ENCODE measurements around the gene C9orf50. TPM values are rescaled to one million over a fixed set of nuclear protein-coding genes. Genes with fewer than 3 reads are reported as not detected.

The C9orf50 gene
- total and polyA plus RNA-seq, 2 donors, result 0.28 TPM; not detected in 1

DNA sequence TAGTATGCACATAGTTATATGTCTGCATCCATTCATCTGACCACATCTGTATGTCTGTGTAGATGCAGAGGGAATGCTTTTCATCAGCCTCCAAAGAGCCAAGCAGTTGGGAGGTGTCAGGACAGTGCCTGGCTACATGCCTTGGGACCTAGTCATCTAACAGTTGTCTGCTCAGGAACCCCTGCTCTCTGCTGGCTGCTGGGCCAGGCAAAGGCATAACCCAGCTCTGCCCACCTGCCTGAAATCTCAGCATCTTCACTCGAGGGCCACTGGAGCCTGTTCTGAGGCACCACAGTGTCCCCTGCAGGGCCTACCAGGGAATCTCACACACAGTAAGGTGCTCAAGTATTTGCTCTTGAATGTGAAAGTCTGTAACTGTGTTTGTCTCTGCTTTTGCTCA lies 3.7 kb downstream of the C9orf50 start:
- Histone ChIP-seq H3K27ac (ENCODE audit: low read depth) (no peak overlapping the region), H3K4me1 (ENCODE audit: insufficient read depth) (no peaks in the 10 kb centered on the region), H3K36me3 (ENCODE audit: insufficient read depth) (no peaks in the 10 kb centered on the region), H3K4me3 (ENCODE audit: low read depth, low read length) (no peak overlapping the region)
- DNase-seq (ENCODE audit: extremely low spot score), result no peak
- WGBS, result 4% methylated on average over 1 of the region's 1 CpG

DNA sequence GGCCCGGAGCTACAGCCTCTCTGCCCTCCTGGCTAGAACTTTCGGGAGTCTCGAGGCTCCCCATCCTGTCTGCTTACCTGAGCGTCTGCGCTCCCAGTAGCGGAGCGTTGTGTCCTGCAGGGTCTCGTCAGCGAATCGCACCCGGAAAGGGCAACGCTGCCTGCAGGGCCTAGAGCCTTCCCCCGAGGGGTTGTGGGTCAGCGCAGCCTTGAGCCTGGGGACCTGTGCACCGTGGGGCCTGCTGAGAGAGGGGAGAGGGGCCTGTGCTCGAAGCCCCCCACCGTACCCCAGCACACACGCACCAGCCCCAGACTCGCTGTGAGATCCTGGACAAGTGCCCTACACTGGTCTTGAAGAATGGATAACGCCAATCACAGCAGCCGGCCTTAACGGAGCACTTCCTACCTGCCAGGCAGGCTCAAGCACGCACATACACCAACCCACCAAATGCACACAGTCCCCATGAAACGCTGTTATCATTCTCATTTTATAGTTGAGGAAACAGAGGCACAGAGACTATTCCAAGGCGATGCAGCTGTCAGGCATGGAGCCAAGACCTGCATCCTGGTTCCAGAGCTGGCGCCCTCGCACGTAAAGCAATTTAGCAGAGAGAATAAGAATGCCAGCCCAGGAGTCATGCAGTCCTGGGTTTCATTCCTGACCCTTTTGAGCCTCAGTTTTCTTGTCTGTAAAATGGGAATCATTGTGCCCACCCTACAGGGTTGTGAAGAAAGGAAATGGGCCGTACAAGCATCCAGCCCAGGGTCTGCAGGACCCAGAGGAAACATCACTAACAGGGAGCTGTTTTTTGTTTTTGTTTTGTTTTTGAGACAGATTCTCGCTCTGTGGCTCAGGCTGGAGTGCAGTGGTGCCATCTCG lies 5.3 kb downstream of the C9orf50 start:
- Histone ChIP-seq H3K27ac (ENCODE audit: low read depth) (no peak overlapping the region), H3K4me3 (ENCODE audit: low read depth, low read length) (no peak overlapping the region), H3K36me3 (ENCODE audit: insufficient read depth) (no peaks in the 10 kb centered on the region), H3K4me1 (ENCODE audit: insufficient read depth) (no peaks in the 10 kb centered on the region)
- DNase-seq (ENCODE audit: extremely low spot score), result no peak
- WGBS, result 83% methylated on average over 31 of the region's 31 CpGs

DNA sequence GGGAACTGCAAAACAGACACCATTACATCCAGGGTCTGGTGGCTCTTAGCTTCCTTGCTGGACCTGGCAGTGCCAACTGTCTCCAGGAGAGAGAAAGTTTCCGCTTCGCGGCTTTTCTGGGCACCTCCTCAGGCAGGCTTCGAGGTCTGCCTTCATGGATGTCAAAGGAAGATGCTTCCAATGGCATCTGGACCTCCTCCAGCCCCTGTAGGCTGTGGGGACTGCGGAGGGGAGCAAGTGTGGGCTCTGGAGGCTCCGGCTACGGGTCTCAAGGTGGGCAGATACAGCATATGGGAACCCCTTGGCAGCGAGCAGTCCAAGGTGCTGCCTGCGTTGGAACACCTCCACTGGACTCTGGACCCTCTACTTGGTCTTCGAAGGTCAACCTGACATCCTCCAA lies 6.0 kb downstream of the C9orf50 start:
- no peak overlapping the region for H3K27ac ChIP-seq (ENCODE audit: low read depth)
- no peak for DNase-seq (ENCODE audit: extremely low spot score)
- no peak overlapping the region for H3K4me3 ChIP-seq (ENCODE audit: low read depth, low read length)
- 91% methylated on average over 10 of the region's 10 CpGs for WGBS
- no peaks in the 10 kb centered on the region for H3K36me3 ChIP-seq (ENCODE audit: insufficient read depth)
- H3K4me1 ChIP-seq (ENCODE audit: insufficient read depth), result no peaks in the 10 kb centered on the region

DNA sequence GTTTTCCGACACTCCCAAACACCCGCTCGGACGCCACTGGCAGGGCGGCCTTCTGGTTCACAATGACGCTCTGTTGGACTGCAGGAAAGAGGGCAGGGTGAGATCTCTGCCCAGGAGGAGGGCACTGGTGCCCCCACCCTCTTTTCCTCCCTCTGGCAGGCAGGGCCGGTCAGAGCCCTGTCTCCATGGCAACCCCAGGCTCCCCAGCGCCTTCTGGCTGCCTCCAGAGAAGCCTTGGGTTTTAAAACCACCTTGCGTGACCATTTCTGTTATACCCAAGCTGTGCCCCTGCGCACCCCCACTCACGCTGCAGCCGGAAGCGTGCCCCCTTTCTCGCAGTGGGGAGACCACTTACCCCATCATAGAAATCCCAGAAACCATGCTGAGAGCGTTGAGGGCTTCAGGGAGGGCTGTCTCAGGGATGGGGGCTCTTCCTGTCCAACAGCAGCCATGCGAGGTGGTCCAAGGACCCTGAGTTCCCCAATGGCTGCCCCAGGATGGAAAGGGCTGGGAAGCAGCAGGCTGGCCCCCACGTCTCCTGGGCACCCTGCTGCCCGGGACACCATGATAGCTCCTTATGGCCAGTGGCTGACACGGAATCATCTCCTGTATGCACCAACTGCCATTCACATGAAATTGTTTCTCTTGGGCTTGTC lies 7.3 kb downstream of the C9orf50 start:
- Histone ChIP-seq H3K27ac (ENCODE audit: low read depth) (no peak overlapping the region), H3K36me3 (ENCODE audit: insufficient read depth) (no peaks in the 10 kb centered on the region), H3K4me3 (ENCODE audit: low read depth, low read length) (no peak overlapping the region), H3K4me1 (ENCODE audit: insufficient read depth) (no peaks in the 10 kb centered on the region)
- no peak for DNase-seq (ENCODE audit: extremely low spot score)
- 67% methylated on average over 19 of the region's 19 CpGs for WGBS

DNA sequence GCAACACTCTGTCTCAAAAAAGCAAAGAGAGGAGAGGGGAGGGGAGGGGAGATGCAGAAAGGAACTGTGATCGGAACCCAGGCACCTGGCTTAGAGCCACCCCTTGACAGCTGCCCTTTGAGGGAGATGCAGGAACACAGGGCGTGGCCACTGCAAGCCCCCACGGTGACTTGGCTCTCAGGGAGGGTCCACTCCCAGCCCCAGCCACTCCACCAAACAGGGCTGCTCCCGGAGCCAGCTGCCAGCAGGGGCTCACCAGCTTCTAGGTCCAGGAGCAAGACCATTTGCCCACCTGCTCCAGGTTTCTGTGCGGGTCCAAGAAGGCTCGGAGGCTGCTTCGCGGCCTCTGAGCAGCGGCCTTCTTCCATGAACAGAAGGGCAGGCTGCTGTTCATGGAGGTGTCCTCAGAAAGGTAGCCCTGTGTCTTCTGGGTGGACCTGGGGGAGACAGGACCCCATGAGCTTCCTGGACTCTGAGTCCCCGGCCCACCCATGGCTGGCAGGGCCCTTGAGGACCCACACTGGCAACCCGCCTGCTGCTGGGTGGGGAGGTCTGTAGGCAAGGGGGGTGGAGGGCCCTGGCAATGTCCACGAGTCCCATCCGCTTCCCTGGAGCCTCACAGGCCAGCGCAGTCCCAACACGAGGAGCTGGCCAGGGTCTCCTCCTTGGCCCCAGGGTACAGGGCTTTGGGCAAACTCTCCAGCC lies 7.9 kb downstream of the C9orf50 start:
- 77% methylated on average over 15 of the region's 15 CpGs for WGBS
- no peaks in the 10 kb centered on the region for H3K4me1 ChIP-seq (ENCODE audit: insufficient read depth)
- no peak for DNase-seq (ENCODE audit: extremely low spot score)
- no peaks in the 10 kb centered on the region for H3K36me3 ChIP-seq (ENCODE audit: insufficient read depth)
- no peak overlapping the region for H3K4me3 ChIP-seq (ENCODE audit: low read depth, low read length)
- no peak overlapping the region for H3K27ac ChIP-seq (ENCODE audit: low read depth)

DNA sequence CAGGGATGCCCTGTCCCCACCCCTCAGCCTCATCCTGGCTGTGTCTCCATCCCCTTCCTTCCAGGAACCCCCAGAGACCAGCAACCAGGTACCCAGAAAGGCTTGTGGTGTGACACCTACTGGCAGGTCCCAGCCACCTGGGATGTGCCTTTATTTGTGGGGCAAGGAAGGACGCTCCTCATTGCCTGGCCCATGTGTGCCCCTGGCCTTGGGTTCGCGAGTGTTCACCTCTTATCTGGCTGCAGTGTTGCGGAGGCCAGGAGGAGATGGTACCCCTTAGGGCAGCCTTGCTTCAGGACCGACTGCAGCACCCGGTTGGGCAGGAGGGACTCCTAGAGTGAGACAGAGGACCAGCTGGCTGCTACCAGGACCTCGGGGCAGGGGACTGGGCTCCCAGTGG lies 8.8 kb downstream of the C9orf50 start:
- 84% methylated on average over 7 of the region's 7 CpGs for whole genome bisulfite sequencing

DNA sequence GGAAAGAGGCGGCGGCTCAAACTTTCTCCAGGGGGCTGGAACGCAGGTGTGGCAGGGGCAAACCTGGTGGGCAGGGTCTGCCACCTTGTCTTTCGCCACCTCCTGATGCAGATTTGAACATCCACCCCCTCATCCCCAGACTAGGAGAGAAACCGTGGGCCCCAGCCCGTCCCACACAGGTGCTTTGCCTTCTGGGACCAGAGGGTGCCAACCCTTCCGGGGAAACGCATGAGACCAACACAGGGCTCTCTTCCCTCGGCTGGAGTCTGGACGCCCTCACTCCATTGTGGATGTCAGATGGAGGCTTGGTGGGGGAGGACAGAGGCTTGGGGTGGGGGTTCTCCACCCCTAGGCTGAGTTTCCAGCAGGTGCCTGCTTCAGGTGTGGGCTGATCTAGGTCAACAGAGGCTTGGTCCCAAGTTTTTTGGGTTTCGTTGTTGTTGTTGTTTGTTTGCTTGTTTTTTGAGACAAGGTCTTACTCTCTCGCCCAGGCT lies 9.5 kb downstream of the C9orf50 start:
- Histone ChIP-seq H3K36me3 (ENCODE audit: insufficient read depth) (no peaks in the 10 kb centered on the region), H3K4me1 (ENCODE audit: insufficient read depth) (no peaks in the 10 kb centered on the region), H3K4me3 (ENCODE audit: low read depth, low read length) (no peak overlapping the region), H3K27ac (ENCODE audit: low read depth) (no peak overlapping the region)
- no peak for DNase-seq (ENCODE audit: extremely low spot score)
- 29% methylated on average over 12 of the region's 12 CpGs for WGBS

More for the DNA sequence above, 8.8 kb downstream of the C9orf50 start:
- Histone ChIP-seq H3K36me3 (ENCODE audit: insufficient read depth) (no peaks in the 10 kb centered on the region), H3K4me3 (ENCODE audit: low read depth, low read length) (no peak overlapping the region), H3K4me1 (ENCODE audit: insufficient read depth) (no peaks in the 10 kb centered on the region), H3K27ac (ENCODE audit: low read depth) (no peak overlapping the region)
- no peak for DNase-seq (ENCODE audit: extremely low spot score)

DNA sequence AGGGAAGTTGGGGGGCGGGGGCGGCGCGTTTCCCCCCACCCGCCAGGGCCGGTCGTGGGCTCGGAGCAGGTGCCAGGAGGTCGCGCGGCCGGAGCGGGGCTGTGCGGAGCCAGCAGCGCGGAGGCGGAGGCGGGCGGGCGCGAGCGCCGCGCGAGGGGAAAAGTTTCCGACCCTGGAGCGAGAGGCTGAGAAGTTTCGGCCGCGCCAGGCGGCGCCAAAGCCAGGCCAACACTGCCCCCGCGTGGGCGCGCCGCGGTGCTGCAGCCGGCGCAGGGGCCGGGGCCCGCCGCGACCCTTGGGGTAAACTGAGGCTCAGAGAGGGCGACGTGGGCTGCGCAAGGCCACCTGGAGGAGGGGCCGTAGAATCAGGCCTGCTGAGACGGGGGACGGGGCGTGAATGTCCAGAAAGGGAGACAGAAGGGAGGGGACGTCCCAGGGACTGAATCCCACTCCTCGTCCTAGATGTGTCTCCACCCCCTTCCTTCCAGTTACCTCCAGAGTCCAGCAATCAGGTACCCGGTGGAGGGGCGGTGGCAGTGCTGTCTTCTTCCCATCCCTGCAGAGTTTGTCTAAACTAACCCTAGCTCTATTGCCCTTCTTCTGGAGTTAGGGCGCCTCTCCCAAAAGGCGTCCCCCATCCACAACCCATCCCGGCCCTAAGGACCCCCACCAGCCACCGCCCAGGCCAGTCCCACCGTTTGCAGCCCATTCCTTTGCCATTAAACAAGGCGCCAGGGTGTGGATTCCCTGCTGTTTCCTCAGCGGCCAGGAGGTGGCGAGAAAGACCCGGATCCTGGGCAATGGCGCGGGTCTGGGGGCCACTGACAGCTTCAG lies 10.2 kb downstream of the C9orf50 start:
- H3K4me3 ChIP-seq (ENCODE audit: low read depth, low read length), result peak overlapping the region; percentile 56
- no peak for DNase-seq (ENCODE audit: extremely low spot score)
- peak overlapping the region; percentile 79 for H3K27ac ChIP-seq (ENCODE audit: low read depth)
- H3K4me1 ChIP-seq (ENCODE audit: insufficient read depth), result no peaks in the 10 kb centered on the region
- H3K36me3 ChIP-seq (ENCODE audit: insufficient read depth), result no peaks in the 10 kb centered on the region
- under 1% methylated on average over 66 of the region's 66 CpGs for WGBS

DNA sequence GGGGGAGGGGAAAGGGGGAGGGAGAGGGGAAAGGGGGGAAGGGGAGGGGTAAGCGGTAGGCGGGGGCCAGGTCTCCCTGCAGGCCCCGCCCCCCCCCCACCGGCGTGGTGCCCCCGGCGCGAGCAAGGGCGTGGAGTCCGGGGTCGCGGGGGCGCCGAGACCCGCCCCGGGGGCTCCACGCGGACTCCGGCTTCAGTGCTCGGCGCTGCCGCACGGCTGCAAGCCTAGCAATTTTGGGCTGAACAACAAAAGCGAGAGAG lies 10.8 kb downstream of the C9orf50 start:
- no peaks in the 10 kb centered on the region for H3K36me3 ChIP-seq (ENCODE audit: insufficient read depth)
- H3K27ac ChIP-seq (ENCODE audit: low read depth), result peak overlapping the region; percentile 79
- WGBS, result 1% methylated on average over 24 of the region's 24 CpGs
- DNase-seq (ENCODE audit: extremely low spot score), result no peak
- no peaks in the 10 kb centered on the region for H3K4me1 ChIP-seq (ENCODE audit: insufficient read depth)
- H3K4me3 ChIP-seq (ENCODE audit: low read depth, low read length), result peak overlapping the region; percentile 56

DNA sequence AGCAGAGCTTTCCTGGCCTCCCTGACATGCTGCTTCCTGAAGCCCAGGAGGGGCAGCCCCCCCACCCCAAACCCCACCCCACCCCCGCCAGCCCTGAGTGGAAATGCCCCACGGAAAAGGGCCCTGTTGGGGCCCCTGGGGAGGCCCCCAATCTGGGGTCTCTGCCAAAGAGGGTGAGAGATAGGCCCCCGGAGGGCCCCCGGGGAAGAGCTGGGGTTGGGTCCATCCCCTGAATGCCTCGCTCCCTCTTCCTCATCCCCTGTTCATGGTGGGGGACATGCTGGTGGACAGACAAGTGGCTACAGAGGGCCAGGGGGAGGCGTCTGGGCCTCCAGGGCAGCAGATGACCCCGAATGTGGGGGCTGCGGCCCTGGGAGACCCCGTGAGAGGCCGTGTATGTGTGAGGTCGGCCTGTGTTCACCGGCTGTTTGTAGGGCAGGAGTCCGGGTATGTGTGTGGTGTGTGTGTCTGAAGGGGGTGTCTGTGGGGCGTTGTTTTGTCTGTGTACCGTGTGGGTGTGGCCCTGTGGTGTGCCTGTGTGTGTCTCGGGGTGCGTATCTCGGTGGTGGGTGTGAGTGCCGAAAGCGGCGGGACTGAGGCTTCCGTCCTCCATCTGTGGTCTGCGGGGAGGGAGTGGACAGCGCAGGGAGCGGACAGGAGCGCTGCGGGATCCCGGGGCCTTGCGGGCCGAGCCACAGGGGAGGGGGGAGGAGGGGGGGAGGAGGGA lies 11.3 kb downstream of the C9orf50 start:
- Histone ChIP-seq H3K36me3 (ENCODE audit: insufficient read depth) (no peaks in the 10 kb centered on the region), H3K27ac (ENCODE audit: low read depth) (peak overlapping the region; percentile 92), H3K4me1 (ENCODE audit: insufficient read depth) (no peaks in the 10 kb centered on the region), H3K4me3 (ENCODE audit: low read depth, low read length) (peak overlapping the region; percentile 56)
- 17% methylated on average over 27 of the region's 30 CpGs for WGBS
- no peak for DNase-seq (ENCODE audit: extremely low spot score)

DNA sequence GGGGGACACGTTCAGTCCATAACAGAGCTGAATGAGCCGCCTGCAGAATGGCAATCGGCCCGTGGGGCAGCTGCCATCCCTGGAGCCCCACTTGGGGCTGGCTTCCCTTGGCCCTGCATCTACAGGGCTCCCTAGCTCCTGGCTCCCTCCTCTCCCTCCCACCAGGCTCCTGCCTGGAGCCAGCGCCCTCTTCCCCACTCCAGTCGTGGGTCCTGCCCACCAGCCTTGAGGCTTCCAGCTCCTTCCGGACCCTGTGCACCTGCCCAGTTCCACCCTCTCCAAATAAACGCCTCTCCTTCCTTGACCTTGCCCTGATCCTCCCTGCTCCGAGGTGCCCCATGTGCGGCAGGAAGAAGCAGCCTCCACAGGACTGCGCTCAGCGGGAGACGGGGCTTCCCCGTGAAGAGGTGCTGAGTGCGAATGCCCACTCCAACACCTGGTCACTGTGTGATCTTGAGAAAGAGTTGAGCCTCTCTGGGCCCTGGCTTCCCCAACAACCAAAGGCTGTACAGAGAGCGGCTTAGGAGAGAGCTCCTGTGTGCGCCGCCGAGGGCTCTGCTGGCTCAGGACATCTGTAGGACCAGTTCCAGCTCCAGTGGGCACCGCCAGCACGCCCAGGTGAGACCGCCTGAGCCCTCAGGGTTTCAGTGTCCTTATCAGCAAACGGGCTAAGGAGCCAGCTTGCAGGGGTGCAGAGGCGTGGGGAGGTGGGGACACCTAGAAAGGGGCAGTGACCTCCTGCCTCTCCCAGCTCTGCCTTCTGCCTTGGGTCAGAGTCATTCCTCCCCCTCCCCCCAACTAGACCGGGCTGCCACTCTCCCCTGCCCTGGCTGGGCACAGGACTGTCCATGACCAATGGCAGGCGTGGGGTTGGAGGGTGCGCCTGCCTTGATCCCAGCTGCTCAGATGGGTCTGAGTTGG lies 12.1 kb downstream of the C9orf50 start:
- DNase-seq (ENCODE audit: extremely low spot score), result no peak
- WGBS, result 88% methylated on average over 27 of the region's 27 CpGs
- no peaks in the 10 kb centered on the region for H3K36me3 ChIP-seq (ENCODE audit: insufficient read depth)
- H3K4me3 ChIP-seq (ENCODE audit: low read depth, low read length), result no peak overlapping the region
- peak overlapping the region; percentile 76 for H3K27ac ChIP-seq (ENCODE audit: low read depth)
- H3K4me1 ChIP-seq (ENCODE audit: insufficient read depth), result no peaks in the 10 kb centered on the region

DNA sequence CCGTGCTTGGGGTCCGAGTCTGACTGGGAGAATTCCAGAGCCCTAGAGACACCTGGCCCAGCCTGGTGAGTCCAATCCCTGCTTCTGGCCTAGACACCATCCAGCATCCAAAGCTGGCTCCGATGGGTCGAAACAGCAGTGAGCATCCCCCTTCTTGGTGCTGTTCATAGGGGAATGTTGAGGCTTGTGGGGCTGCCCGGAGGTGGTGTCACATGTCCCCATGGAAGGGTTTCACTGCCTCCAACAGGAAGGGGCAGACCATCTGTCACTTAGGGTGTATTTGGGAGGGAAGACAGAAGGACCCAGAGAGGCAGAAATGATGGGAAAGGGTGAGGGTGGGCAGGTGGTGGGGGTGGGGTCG lies 13.9 kb downstream of the C9orf50 start:
- Histone ChIP-seq H3K27ac (ENCODE audit: low read depth) (peak overlapping the region; percentile 76), H3K4me1 (ENCODE audit: insufficient read depth) (no peaks in the 10 kb centered on the region), H3K36me3 (ENCODE audit: insufficient read depth) (no peaks in the 10 kb centered on the region), H3K4me3 (ENCODE audit: low read depth, low read length) (no peak overlapping the region)
- DNase-seq (ENCODE audit: extremely low spot score), result no peak
- 73% methylated on average over 6 of the region's 6 CpGs for WGBS

All from urinary bladder (tissue), 4 donors.